Activated CD4-positive, alpha-beta T cell treated with anti-CD3 and anti-CD28 coated beads, Interleukin-2, amount 50 U/mL, for 1 hour (primary cell): ENCODE measurements around the gene NUP214.
"Not testable (repeated sequence)": the region's sequence is repeated elsewhere in the genome, so short reads cannot be mapped to it uniquely, and the experiment has no call there.

Experiments
- DNase-seq: peaks from one replicate; pipeline ENCODE4 v3.0.0-alpha.2; 2020

NUP214 gene

DNA sequence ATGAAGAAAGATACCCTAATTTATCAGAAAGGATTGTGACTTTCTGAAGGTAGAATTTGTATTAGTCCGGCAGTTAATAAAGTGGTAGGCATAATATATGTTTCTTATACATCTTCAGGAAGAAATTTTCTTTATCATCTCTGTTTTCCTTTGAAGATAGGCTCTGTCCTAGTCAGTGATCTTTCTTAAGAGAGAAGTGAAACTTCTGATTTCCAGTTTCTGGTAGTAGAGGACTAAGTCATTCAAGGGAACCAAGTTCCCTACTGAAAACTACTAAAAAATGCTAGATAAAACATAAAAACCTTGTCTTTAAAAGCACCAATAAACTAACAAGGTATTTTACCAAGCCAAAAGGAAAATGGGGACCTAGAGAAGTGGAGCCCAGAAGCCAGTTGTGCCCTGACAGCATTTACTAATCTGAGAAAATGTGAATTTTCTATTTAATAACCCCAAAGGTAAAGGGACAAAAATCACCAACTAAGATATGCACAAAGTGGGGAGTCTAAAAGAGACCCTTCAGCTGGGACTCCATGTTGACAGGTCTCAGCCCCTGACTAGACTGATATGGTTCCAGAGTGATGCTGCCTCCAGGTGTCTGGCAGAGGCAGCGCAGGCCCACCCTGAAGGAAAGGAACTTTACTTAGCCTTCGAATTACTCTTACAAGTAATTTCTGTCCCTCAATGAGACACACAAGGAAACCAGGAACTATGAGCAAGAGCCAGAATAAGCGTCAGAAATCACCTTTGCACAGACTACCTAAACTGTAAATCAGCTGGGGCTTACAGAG lies 78.2 kb downstream of the NUP214 start:
- DNase-seq = no peak

DNA sequence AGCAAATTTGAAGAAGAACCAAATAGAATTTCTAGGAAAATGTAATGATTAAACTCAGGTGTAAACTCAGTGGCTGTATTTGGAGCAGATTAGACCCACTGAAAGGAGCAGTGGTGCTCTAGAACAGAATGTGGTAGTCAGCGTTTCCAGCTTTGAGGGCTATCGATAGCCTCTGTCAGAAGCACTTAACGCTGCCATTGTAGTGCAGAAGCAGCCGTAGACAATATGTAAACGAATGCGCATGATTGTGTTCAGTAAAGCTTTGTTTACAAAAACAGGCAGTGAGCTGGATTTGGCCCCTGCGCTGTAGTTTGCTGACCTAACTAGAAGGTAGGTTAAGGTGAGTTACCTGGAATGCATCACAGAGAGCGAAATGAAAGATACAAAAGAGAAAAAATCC lies 78.9 kb downstream of the NUP214 start:
- no peak for DNase-seq

DNA sequence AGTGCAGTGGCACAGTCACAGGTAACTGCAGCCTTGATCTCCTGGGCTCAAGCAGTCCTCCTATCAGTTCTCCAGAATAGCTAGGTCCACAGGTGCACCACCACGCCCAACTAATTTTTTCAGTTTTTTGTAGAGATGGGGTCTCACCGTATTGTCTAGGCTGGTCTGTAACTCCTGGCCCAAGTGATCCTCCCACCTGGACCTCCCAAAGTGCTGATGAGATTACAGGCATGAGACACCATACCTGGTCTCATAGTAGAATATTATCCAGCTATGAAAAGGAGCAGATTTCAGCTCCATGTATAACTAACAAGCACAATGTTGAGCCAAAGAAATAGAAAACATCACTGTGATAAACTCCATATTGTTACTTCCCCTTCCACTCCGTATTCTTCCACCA lies 81.1 kb downstream of the NUP214 start:
- DNase-seq = no peak

DNA sequence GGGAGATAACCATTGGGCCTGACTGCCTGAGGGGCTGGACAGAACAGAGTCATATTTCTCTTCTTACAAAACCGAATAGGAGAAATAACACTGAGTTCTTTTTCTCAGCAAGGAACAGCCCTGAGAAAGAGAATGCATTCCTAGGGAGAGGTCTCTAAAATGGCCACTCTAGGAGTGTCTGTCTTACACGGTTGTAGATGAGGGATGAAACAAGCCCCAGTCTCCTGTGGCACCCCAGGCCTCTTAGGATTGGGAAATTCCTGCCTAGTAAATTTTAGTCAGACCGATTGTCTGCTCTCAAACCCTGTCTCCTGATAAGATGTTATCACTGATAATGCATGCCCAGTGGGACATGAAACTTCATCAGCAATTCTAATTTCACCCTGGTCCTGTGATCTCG lies 86.5 kb downstream of the NUP214 start:
- DNase-seq = not testable (repeated sequence)

DNA sequence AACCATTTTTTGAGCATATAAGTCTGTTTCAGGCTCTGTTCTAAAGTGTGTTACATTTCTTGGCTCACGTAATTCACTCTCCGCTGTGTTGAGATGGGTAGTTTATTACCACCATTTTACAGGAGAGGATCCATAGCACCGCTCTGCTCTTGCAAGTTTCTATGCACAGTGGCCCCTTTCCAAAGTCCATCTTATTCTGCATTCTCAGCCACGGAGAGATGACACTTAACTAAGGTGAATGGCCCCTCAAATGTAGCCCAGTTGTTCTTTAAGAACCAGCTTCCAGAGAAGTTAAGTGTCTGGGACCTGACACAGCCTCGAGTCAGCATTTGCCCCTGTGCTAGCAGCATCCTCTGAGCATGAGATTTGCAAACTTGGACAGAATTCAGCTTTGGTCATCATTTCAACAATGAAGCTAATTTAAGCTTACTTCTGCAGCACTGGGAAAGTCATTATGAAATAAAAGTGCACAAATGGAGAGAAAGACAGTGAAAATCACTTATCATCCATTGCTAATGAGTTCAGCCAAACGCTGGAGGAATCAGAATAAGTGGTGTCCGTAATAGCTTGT lies 89.0 kb downstream of the NUP214 start:
- no peak for DNase-seq

DNA sequence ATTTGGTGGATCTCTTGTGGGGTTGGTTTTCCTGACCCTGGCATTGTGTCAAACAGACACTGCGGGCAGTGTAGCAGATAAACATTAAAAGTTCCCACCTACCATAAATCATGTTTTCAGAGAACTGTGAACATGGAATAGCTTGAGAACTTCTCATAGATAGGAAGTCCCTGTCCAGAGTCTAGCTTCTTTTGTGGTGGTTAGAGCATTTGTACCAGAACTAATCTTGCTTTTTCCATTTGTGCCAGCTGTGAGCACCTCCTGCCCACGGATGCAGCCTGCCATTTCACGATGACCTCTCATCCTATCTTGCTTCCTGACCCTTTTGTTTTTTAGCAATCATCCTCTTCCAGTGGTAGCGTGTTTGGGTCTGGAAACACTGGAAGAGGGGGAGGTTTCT lies 89.5 kb downstream of the NUP214 start:
- DNase-seq = no peak

GRCh38 chr9:131216806-131217205 lies 91.4 kb downstream of the NUP214 start:
- DNase-seq = no peak

- DNase-seq = no peak
These were observed 92.1 kb downstream of the NUP214 start for GRCh38 chr9:131217331-131218031.

DNA sequence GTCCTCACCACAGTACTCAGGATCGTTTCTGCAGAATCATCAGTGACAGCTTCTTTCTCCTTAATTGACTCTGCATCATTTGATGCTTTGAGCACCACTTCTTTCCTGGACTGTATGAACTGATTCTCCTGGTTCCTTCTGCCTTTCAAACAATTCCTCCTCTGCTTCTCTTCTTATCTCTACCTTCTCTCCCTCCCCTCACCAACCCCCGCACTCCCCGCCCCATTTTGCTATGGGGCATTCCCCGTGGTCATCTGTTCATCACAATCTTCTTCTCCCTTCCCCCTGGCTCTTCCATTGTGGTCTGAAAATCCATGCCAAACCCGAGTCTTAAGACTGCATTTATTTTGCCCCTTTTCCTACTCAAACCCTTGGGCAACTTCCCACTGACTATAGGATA lies 93.0 kb downstream of the NUP214 start:
- DNase-seq = no peak

- DNase-seq = no peak
These were observed 95.1 kb downstream of the NUP214 start for GRCh38 chr9:131220485-131220884.

DNA sequence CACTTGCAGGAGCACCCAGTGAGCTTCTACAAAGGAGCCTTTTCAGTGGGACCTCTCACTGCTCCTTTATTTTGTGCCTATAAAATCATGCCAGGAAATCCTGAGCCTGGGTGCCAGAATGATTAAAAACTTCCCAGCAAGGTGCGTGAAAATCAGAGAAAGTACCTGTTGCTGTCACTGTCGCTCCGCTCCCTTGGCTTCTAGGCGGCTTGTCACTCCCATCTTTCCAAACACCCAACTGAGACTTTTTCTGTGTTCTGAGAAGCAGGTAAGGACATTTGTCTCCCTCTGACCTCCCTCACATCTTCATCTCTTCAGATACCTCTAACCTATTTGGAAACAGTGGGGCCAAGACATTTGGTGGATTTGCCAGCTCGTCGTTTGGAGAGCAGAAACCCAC lies 97.1 kb downstream of the NUP214 start:
- DNase-seq = no peak

DNA sequence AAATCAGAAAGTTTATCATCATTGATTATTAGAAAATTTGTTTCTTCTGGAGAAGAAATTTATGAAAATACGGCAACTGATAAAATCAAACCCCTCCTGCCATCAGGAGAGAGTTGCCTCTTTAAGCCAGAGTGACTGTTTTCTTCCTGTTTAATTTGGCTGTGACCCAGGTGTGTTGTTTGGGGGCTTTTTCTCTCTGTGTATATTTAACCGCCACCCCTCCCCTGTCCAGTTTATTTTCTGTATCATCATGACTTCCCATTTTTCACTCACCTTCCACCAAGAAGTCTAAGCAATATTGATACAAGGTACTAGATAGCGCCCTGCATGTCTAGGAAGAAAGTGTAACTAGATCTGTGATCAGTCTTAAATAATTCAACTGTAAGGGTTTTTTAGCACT lies 100.8 kb downstream of the NUP214 start:
- DNase-seq = no peak

GRCh38 chr9:131227112-131227958 lies 101.9 kb downstream of the NUP214 start:
- no peak for DNase-seq

- DNase-seq = no peak
These were observed 102.6 kb downstream of the NUP214 start for GRCh38 chr9:131227959-131228460.

DNA sequence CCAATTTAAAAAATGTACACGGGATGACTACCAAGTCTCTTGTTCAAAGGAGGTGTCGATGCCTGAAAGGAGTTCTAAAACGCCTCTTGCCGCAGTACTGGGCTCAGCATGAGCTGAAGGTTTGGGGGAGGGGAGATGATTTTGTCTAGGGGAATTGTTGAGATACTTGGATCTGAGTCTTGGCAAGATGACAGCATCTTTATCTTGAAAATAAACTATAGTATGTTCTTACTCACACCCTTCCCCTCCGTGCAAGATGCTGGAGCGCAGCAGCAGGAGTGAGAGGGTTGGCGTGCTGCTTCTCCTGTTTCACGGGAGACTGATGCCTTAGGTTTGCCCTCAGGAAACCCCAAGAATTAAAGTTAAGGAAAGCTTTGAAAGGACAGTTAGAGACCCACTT lies 103.6 kb downstream of the NUP214 start:
- DNase-seq = no peak

- DNase-seq = no peak
These were observed 108.2 kb downstream of the NUP214 start for GRCh38 chr9:131233556-131233955.

- no peak for DNase-seq
These were observed 108.6 kb downstream of the NUP214 start for GRCh38 chr9:131233995-131234394.

GRCh38 chr9:131234799-131235479 lies 109.6 kb downstream of the NUP214 start:
- no peak for DNase-seq

- DNase-seq = no peak
These were observed 110.1 kb downstream of the NUP214 start for GRCh38 chr9:131235480-131235851.

DNA sequence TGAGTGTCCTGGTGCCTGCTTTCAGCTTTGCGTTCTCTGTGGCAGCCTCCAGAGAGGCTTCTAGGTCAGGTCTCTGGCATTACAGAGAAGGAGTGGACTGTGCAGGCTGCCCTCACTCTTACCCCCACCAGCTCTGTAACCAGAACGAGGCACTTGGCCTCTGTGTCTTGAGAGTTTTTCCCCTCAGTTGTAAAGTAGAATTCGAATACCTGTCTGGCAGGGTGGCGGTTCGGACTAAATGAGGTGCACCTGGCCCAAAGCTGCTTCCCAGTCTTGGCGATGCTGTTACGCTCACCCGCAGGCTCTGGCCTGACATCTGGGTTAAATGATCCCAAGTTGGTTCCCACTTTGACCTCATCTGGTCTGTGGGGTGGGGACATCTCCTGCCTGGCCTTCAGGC lies 110.8 kb downstream of the NUP214 start:
- DNase-seq = no peak

DNA sequence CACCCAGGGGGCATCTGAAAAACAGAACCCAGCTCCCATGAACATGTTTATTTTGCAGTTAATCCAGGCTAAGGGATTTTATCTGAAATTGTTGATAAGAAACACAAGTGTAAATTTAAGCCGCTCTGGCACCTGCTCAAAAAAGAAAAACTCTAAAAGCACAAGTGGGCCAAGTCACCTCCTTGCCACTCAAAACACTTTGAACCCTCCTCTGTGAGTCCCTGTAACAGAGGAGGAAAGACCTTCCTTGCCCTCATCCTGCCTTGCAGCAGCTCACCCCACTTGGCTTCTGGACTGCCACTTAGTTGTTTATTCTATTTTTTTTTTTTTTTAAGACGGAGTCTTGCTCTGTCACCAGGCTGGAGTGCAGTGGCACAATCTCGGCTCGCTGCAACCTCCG lies 111.4 kb downstream of the NUP214 start:
- no peak for DNase-seq

DNA sequence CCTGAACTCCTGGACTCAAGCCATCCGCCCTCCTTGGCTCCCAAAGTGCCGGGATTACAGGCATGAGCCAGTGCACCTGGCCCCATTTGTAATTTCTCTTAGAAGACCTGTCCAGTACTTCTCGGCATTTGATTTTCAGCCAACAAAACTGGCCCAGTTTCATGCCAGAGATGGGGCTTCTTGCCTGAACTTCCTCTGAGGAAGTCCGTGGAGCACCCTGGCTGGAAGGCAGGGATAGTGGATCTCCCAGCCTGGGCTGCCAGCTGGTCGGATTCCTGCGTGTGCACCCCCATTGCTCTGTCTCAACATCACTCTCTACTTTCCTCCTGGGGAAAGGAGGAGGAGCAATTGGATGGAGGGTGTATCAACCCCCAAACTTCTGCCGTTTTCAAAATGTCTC lies 111.9 kb downstream of the NUP214 start:
- no peak for DNase-seq
